Lower lobe of right lung (tissue), 2 donors: Measurements from ENCODE around the gene PCSK2. TPM values are rescaled to one million over a fixed set of nuclear protein-coding genes. Genes with fewer than 3 reads are reported as not detected.

Source experiments
- ATAC-seq, 2 donors: fragments of 200-7000 bp; cut with Tn5 transposase; one replicate each; pipeline ENCODE4 v1.9.1; 2020 to 2022; ENCODE audit warnings: mild to moderate bottlenecking in 2 of 2, moderate library complexity in 2 of 2
- DNase-seq: peaks from one replicate; pipeline ENCODE4 v3.0.0-alpha.2; 2020
- H3K27ac ChIP-seq: fragments of 200-600 bp; one replicate; pipeline ENCODE4 v1.8.0; 2022
- H3K27me3 ChIP-seq: fragments of 200-600 bp; one replicate; pipeline ENCODE4 v1.8.0; 2022; ENCODE audit warnings: low read depth
- H3K36me3 ChIP-seq: fragments of 200-600 bp; one replicate; pipeline ENCODE4 v1.8.0; 2022; ENCODE audit warnings: mild to moderate bottlenecking
- H3K4me1 ChIP-seq: fragments of 200-600 bp; one replicate; pipeline ENCODE4 v1.8.0; 2022
- H3K4me3 ChIP-seq: fragments of 200-600 bp; one replicate; pipeline ENCODE4 v1.8.0; 2022; ENCODE audit warnings: mild to moderate bottlenecking
- H3K9me3 ChIP-seq: fragments of 200-600 bp; one replicate; pipeline ENCODE4 v1.8.0; 2022
- CTCF ChIP-seq: fragments of 200-600 bp; IDR thresholded peaks from one replicate; pipeline ENCODE4 v1.8.0; 2022; ENCODE audit warnings: antibody characterized with exemption, mild to moderate bottlenecking
- intact Hi-C: fragments of 100-400 bp; cut with DNase I; formaldehyde crosslinking; loops from one replicate; pipeline ENCODE4 v1.11.0; 2022
- total RNA-seq: library from RNA; stranded (reverse); fragmentation: NEBNext Ultra II Directional; extraction: Animal tissue kit (Norgen Biotek cat#: 25700); gene quantifications from one replicate; pipeline ENCODE4 v1.2.1, GENCODE V29; 2021
- donor health status: DM: no; HTN: yes; CAD: no; lungs with severe emphysema.

Gene PCSK2
- total RNA-seq, 1 donor from 2014 or later: 38.8 TPM

- Histone ChIP-seq H3K4me1 (peaks cover 6% of the 10 kb centered on the region), H3K9me3 (no peaks in the 10 kb centered on the region), H3K36me3 (no peaks in the 10 kb centered on the region), H3K4me3 (no peak overlapping the region), H3K27me3 (no peaks in the 10 kb centered on the region), H3K27ac (no peak overlapping the region)
- DNase-seq (no peak), ATAC-seq (no peak)
- intact Hi-C loops: no loop called here
- no peak for TF ChIP-seq CTCF
Measured at GRCh38 chr20:17508756-17509155, 281.9 kb downstream of the PCSK2 start.

- no peaks in the 10 kb centered on the region for H3K9me3 ChIP-seq
- no peak for TF ChIP-seq CTCF
- no peaks in the 10 kb centered on the region for H3K4me1 ChIP-seq
- H3K36me3 ChIP-seq: no peaks in the 10 kb centered on the region
- H3K4me3 ChIP-seq: no peak overlapping the region
- ATAC-seq: no peak
- DNase-seq: no peak
- no peaks in the 10 kb centered on the region for H3K27me3 ChIP-seq
- intact Hi-C loops: no loop called here
- no peak overlapping the region for H3K27ac ChIP-seq
Measured at GRCh38 chr20:17510548-17510947, 283.7 kb downstream of the PCSK2 start.

- Histone ChIP-seq H3K27ac (no peak overlapping the region), H3K4me1 (no peaks in the 10 kb centered on the region), H3K36me3 (no peaks in the 10 kb centered on the region), H3K27me3 (no peaks in the 10 kb centered on the region), H3K9me3 (no peaks in the 10 kb centered on the region), H3K4me3 (no peak overlapping the region)
- no peak for ATAC-seq
- TF ChIP-seq CTCF: no peak
- intact Hi-C loops: no loop called here
- DNase-seq: no peak
Measured at GRCh38 chr20:17511401-17511800, 284.6 kb downstream of the PCSK2 start.

GRCh38 chr20:17513939-17514338, 287.1 kb downstream of the PCSK2 start:
- DNase-seq: no peak
- ATAC-seq: no peak
- Histone ChIP-seq H3K36me3 (no peaks in the 10 kb centered on the region), H3K27ac (no peak overlapping the region), H3K4me1 (no peaks in the 10 kb centered on the region), H3K4me3 (no peak overlapping the region), H3K9me3 (no peaks in the 10 kb centered on the region), H3K27me3 (no peaks in the 10 kb centered on the region)
- no peak for TF ChIP-seq CTCF
- intact Hi-C loops: no loop called here

GRCh38 chr20:17515053-17515452, 288.2 kb downstream of the PCSK2 start:
- Histone ChIP-seq H3K4me1 (no peaks in the 10 kb centered on the region), H3K4me3 (no peak overlapping the region), H3K9me3 (no peaks in the 10 kb centered on the region), H3K27ac (no peak overlapping the region), H3K27me3 (no peaks in the 10 kb centered on the region), H3K36me3 (no peaks in the 10 kb centered on the region)
- DNase-seq: no peak
- no peak for TF ChIP-seq CTCF
- no peak for ATAC-seq
- intact Hi-C loops: no loop called here
